Upper lobe of right lung (tissue), 1 donor: ENCODE data around the gene CRB1. TPM values are rescaled to one million over a fixed set of nuclear protein-coding genes. Genes with fewer than 3 reads are reported as not detected.
A peak's percentile ranks its signal among the peaks of the same experiment; 100 is the strongest.
"Not testable (repeated sequence)": the region's sequence is repeated elsewhere in the genome, so short reads cannot be mapped to it uniquely, and the experiment has no call there.

ENCODE experiments used
- ATAC-seq: fragments of 200-7000 bp; cut with Tn5 transposase; one replicate; pipeline ENCODE4 v1.9.1; 2020; ENCODE audit warnings: mild to moderate bottlenecking, moderate library complexity
- DNase-seq: peaks from one replicate; pipeline ENCODE4 v3.0.0-alpha.2; 2020
- H3K27ac ChIP-seq: fragments of 200-600 bp; one replicate; pipeline ENCODE4 v1.8.0; 2022
- H3K27me3 ChIP-seq: fragments of 200-600 bp; one replicate; pipeline ENCODE4 v1.8.0; 2022; ENCODE audit warnings: mild to moderate bottlenecking
- H3K36me3 ChIP-seq: fragments of 200-600 bp; one replicate; pipeline ENCODE4 v1.8.0; 2022
- H3K4me1 ChIP-seq: fragments of 200-600 bp; one replicate; pipeline ENCODE4 v1.8.0; 2022
- H3K4me3 ChIP-seq: fragments of 200-600 bp; one replicate; pipeline ENCODE4 v1.8.0; 2022; ENCODE audit warnings: mild to moderate bottlenecking
- H3K9me3 ChIP-seq: fragments of 200-600 bp; one replicate; pipeline ENCODE4 v1.8.0; 2022
- intact Hi-C: fragments of 100-400 bp; cut with DNase I; formaldehyde crosslinking; loops from one replicate; pipeline ENCODE4 v1.11.0; 2022
- total RNA-seq: library from RNA; stranded (reverse); fragmentation: NEBNext Ultra II Directional; extraction: Animal tissue kit (Norgen Biotek cat#: 25700); gene quantifications from one replicate; pipeline ENCODE4 v1.2.1, GENCODE V29; 2021
- TF ChIP-seq, protein P1 (sequence below): fragments of 200-600 bp; IDR thresholded peaks from one replicate; pipeline ENCODE4 v1.8.0; 2022; ENCODE audit warnings: antibody characterized with exemption
- donor health status: DM: no; HTN: yes; CAD: no; lungs with severe emphysema.

The CRB1 gene
- total RNA-seq, 1 donor from 2014 or later = 0.46 TPM

DNA sequence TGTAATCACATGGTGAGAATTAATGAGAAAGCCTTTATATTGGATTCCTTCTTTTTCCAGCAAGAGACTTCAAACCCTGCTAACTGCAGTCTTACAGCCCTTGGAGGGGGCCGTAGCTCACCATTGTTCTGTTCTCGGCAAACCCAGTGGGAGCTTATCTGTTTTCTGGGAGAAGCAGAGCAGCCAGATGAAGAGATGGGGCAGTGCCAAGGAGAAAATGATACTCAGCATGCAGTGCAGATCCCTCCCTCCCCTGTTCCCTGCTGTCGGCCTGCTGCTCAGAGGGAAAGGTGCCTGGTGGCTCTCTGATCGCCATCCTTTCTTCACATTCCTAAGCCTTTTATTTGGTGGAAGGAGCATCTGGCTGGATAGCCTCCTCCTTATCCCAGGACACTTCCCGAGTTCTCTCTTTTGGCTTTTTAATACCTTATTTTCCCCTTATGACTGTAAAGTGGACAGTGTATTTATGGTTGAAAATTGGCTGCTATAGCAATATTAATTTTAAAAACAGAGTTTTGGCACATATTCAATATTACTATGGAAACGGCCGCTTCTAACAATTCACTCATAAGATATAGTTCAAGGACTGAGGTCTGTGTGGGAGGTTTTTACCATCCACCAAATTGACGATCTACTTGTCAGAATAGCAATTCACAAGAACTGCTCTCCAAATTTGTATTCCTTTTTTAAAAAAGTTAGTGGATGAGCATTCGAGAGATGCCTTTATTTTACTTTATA lies 203.4 kb downstream of the CRB1 start:
- TF ChIP-seq, protein P1, sequence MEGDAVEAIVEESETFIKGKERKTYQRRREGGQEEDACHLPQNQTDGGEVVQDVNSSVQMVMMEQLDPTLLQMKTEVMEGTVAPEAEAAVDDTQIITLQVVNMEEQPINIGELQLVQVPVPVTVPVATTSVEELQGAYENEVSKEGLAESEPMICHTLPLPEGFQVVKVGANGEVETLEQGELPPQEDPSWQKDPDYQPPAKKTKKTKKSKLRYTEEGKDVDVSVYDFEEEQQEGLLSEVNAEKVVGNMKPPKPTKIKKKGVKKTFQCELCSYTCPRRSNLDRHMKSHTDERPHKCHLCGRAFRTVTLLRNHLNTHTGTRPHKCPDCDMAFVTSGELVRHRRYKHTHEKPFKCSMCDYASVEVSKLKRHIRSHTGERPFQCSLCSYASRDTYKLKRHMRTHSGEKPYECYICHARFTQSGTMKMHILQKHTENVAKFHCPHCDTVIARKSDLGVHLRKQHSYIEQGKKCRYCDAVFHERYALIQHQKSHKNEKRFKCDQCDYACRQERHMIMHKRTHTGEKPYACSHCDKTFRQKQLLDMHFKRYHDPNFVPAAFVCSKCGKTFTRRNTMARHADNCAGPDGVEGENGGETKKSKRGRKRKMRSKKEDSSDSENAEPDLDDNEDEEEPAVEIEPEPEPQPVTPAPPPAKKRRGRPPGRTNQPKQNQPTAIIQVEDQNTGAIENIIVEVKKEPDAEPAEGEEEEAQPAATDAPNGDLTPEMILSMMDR = no peak
- DNase-seq = no peak
- Histone ChIP-seq H3K9me3 (no peaks in the 10 kb centered on the region), H3K36me3 (no peaks in the 10 kb centered on the region), H3K27me3 (no peaks in the 10 kb centered on the region), H3K4me1 (no peaks in the 10 kb centered on the region), H3K4me3 (no peak overlapping the region), H3K27ac (no peak overlapping the region)
- ATAC-seq = no peak
- intact Hi-C loops = no loop called here

DNA sequence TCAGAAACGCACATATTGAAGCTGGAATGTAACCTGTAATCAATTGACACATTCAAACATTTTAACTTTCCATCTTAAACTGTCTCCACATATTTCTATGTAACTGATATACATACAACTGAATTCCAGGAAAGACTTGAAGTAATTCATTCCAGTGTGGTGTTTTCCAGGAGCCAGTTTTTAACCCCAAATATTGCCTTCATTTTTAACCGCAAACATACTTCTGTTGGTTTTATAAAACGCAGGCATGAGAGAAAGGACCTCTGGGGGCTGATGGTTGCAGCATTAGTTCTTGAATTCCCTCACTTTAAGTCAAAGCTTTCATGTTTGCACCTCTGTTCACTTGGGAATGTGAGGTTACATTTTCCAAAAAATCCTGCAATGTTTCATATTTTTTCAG lies 204.1 kb downstream of the CRB1 start:
- Histone ChIP-seq H3K27ac (no peak overlapping the region), H3K4me3 (no peak overlapping the region), H3K9me3 (no peaks in the 10 kb centered on the region), H3K27me3 (no peaks in the 10 kb centered on the region), H3K36me3 (no peaks in the 10 kb centered on the region), H3K4me1 (no peaks in the 10 kb centered on the region)
- no peak for DNase-seq
- intact Hi-C loops = no loop called here
- TF ChIP-seq, protein P1 = no peak
- ATAC-seq = no peak

DNA sequence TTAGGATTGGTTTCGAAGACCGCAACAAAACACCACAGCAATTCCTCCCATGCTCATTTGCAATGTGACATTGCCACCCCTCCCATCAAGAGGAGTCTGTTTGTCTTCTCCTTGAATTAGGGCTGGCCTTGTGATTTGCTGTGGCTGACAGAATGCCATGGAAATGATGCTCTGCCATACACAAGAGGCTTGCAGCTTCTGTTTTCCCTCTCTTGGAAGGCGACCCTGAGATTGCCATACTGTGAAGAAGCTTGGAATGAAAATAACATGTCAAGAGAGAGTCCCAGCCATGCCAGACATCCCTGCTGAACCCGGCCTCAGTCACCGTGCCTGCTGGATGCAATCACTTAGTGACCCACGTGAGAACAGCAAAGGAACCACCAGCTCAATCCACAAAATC lies 212.4 kb downstream of the CRB1 start:
- H3K4me1 ChIP-seq = no peaks in the 10 kb centered on the region
- intact Hi-C loops = no loop called here
- no peaks in the 10 kb centered on the region for H3K36me3 ChIP-seq
- H3K27me3 ChIP-seq = no peaks in the 10 kb centered on the region
- no peak for ATAC-seq
- H3K27ac ChIP-seq = no peak overlapping the region
- H3K9me3 ChIP-seq = no peaks in the 10 kb centered on the region
- H3K4me3 ChIP-seq = no peak overlapping the region
- TF ChIP-seq, protein P1 = no peak
- no peak for DNase-seq

DNA sequence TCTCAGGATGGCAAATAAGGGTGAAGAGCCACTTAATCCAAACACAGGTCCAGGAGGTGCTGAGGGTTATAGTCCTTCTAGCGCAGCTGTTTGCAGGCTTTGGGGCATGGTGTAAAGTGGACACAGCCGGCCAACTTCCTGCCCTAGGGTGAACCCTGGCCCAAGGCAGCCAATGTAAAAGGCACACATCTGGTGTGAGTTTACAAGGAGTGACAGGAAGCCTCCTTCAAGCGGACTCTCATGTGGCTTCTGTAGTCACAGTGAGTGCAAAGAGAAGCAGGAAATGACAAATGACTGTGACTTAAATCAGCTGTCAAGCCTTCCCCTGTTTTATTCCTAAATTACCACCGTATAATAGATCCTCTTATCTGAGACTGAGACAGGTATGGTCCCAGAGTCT lies 213.0 kb downstream of the CRB1 start:
- H3K9me3 ChIP-seq = no peaks in the 10 kb centered on the region
- TF ChIP-seq, protein P1 = no peak
- ATAC-seq (peak; percentile 46), DNase-seq (peak; percentile 37)
- no peaks in the 10 kb centered on the region for H3K4me1 ChIP-seq
- H3K27me3 ChIP-seq = no peaks in the 10 kb centered on the region
- H3K36me3 ChIP-seq = no peaks in the 10 kb centered on the region
- H3K4me3 ChIP-seq = no peak overlapping the region
- no peak overlapping the region for H3K27ac ChIP-seq
- intact Hi-C loops = no loop called here

DNA sequence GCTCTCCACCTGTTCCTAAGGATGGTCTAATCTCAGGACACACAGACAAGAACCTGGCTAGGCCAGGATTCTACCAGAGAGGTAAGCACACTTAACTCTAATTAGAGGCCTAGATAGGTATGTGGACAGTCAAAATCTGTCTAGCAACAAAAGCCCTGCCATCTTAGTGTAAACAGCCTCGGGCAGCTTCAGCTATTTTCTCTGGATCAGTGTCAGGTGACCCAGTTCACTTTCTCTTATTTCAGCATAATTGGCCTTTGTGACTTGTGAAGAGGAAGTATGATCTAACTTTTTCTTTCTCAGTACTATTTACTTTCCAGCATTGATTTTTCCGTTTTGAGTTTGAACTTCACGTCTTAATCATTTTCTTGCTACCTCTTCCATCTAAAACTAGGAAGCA lies 217.7 kb downstream of the CRB1 start:
- H3K36me3 ChIP-seq = no peaks in the 10 kb centered on the region
- H3K4me1 ChIP-seq = no peaks in the 10 kb centered on the region
- ATAC-seq (no peak), DNase-seq (no peak)
- TF ChIP-seq, protein P1 = no peak
- no peak overlapping the region for H3K4me3 ChIP-seq
- H3K27me3 ChIP-seq = no peaks in the 10 kb centered on the region
- no peak overlapping the region for H3K27ac ChIP-seq
- intact Hi-C loops = no loop called here
- no peaks in the 10 kb centered on the region for H3K9me3 ChIP-seq

DNA sequence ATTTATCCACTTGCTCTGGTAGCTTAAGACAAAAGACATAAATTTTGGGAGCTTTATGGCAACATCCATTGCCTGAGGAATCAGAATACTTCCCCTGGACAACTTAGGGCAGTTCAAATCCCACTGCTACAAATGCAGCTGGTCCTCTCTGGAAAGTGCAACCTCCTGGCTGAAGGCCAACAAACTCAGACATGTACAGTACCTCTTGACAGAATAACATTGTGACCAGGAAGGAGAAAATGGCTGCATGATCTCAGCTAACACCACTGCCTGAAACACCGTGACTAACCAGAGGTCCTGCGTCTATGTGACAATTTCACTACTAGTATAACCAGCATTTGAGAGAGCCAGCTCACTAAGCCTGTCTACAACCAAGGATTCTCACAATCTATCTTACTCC lies 218.9 kb downstream of the CRB1 start:
- Histone ChIP-seq H3K27ac (no peak overlapping the region), H3K4me3 (no peak overlapping the region), H3K4me1 (no peaks in the 10 kb centered on the region), H3K9me3 (no peaks in the 10 kb centered on the region), H3K36me3 (no peaks in the 10 kb centered on the region), H3K27me3 (no peaks in the 10 kb centered on the region)
- TF ChIP-seq, protein P1 = no peak
- intact Hi-C loops = no loop called here
- peak; percentile 64 for ATAC-seq
- DNase-seq = no peak

DNA sequence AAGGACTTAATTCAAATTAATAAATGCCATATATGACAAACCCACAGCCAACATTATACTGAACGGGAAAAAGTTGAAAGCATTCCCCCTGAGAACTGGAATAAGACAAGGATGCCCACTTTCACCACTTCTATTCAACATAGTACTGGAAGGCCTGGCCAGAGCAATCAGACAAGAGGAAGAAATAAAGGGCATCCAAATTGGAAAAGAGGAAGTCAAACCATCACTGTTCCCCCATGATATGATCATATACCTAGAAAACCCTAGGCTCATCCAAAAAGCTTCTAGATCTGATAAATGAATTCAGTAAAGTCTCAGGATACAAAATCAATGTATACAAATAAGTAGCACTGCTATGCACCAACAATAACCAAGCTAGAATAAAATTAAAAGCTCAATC lies 223.5 kb downstream of the CRB1 start:
- ATAC-seq, DNase-seq, H3K4me1 ChIP-seq, intact Hi-C loops, H3K27me3 ChIP-seq, H3K36me3 ChIP-seq, H3K4me3 ChIP-seq, H3K9me3 ChIP-seq, H3K27ac ChIP-seq: not testable (repeated sequence)
